B cell (primary cell): ENCODE data around the gene MEG3.

Experiments used
- EZH2 ChIP-seq: IDR thresholded peaks from 2 replicates; pipeline ENCODE4 v1.6.1; 2012; ENCODE audit warnings: borderline replicate concordance, low read depth, mild to moderate bottlenecking, moderate library complexity, low read length; ENCODE audit not compliant: insufficient read depth, poor library complexity, severe bottlenecking
- TF ChIP-seq, protein P1 (sequence below): fragments of 200-600 bp; IDR thresholded peaks from one replicate; pipeline ENCODE4 v1.8.0; 2022; ENCODE audit warnings: antibody characterized with exemption, mild to moderate bottlenecking

DNA sequence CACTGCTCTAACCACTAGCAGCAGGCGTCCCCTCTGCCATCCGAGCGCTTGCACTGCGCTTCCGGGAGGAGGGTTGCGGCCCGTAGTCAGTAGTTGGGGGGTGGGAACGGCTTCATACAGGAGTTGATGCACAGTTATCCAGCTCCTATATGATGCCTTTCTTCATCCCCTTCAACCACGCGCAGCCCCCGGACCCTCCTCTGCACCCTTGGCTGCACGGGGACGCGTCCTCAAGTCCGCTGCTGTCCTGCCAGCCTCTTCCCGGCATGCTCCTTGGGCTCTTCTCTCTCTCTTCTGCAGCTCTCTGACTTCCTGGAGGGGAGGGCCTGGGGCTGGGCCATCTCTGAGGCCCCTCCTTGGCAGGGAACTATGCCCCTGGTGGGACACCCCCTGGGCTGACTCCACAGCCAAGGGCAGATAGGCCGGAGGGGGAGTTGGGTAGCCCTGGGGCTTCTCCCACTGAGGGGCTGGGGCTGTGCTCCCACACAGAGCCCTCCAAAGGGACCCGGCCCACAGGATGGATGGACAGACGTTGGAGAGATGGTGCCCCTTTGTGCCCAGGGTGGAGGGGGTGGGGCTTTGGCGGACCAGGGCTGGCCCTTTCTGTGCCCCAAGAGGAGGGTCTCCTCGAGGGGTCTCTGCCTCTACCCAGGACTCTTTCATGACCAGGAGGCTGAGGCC is 48.6 kb downstream of the MEG3 start:
- no peak for TF ChIP-seq EZH2
- TF ChIP-seq, protein P1, sequence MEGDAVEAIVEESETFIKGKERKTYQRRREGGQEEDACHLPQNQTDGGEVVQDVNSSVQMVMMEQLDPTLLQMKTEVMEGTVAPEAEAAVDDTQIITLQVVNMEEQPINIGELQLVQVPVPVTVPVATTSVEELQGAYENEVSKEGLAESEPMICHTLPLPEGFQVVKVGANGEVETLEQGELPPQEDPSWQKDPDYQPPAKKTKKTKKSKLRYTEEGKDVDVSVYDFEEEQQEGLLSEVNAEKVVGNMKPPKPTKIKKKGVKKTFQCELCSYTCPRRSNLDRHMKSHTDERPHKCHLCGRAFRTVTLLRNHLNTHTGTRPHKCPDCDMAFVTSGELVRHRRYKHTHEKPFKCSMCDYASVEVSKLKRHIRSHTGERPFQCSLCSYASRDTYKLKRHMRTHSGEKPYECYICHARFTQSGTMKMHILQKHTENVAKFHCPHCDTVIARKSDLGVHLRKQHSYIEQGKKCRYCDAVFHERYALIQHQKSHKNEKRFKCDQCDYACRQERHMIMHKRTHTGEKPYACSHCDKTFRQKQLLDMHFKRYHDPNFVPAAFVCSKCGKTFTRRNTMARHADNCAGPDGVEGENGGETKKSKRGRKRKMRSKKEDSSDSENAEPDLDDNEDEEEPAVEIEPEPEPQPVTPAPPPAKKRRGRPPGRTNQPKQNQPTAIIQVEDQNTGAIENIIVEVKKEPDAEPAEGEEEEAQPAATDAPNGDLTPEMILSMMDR = no peak
